Gastrocnemius medialis (tissue), 4 donors: Measurements from ENCODE around the gene CTBP2.

Source experiments
- POLR2A ChIP-seq, 2 donors: fragments of 450-650 bp; IDR thresholded peaks; one replicate each; pipeline ENCODE4 v1.6.1; 2017; ENCODE audit warnings: antibody characterized with exemption in 2 of 2, mild to moderate bottlenecking in 2 of 2, moderate library complexity in 2 of 2
- TF ChIP-seq, protein P1 (sequence below), 5 experiments: fragments of 450-650 bp in 3 of 5; fragments of 200-600 bp in 2 of 5; sonication (generic) in 2 of 5; IDR thresholded peaks in 4 of 5; conservative IDR thresholded peaks in 1 of 5; 1 replicate in 4 of 5; 2 replicates in 1 of 5; pipeline ENCODE4 v1.5.1; 2016 to 2019; ENCODE audit warnings: antibody characterized with exemption in 5 of 5, mild to moderate bottlenecking in 3 of 5, moderate library complexity in 3 of 5

GRCh38 chr10:125014836-125015355, 145.5 kb downstream of the CTBP2 start:
- TF ChIP-seq, protein P1, sequence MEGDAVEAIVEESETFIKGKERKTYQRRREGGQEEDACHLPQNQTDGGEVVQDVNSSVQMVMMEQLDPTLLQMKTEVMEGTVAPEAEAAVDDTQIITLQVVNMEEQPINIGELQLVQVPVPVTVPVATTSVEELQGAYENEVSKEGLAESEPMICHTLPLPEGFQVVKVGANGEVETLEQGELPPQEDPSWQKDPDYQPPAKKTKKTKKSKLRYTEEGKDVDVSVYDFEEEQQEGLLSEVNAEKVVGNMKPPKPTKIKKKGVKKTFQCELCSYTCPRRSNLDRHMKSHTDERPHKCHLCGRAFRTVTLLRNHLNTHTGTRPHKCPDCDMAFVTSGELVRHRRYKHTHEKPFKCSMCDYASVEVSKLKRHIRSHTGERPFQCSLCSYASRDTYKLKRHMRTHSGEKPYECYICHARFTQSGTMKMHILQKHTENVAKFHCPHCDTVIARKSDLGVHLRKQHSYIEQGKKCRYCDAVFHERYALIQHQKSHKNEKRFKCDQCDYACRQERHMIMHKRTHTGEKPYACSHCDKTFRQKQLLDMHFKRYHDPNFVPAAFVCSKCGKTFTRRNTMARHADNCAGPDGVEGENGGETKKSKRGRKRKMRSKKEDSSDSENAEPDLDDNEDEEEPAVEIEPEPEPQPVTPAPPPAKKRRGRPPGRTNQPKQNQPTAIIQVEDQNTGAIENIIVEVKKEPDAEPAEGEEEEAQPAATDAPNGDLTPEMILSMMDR (IDR thresholded peaks at IDR 0.05 in 4 of 5, conservative IDR thresholded peaks at IDR 0.05 in 1 of 5), result no peak
- no peak for TF ChIP-seq POLR2A (IDR thresholded peaks at IDR 0.05)
